LNCAP (cell line): ENCODE data around the gene ARL8A.

Experiments used
- CTCF ChIP-seq: fragments of 450-650 bp; IDR thresholded peaks from 2 replicates; pipeline ENCODE4 v1.5.1; 2017; ENCODE audit warnings: mild to moderate bottlenecking

Gene ARL8A

GRCh38 chr1:202179828-202180750 is 35.6 kb upstream of the ARL8A start:
- TF ChIP-seq CTCF: no peak

GRCh38 chr1:202176949-202177927 is 32.7 kb upstream of the ARL8A start:
- no peak for TF ChIP-seq CTCF

GRCh38 chr1:202173993-202174392 is 29.5 kb upstream of the ARL8A start:
- no peak for TF ChIP-seq CTCF

GRCh38 chr1:202172015-202172355 is 27.4 kb upstream of the ARL8A start:
- no peak for TF ChIP-seq CTCF

GRCh38 chr1:202171292-202172014 is 26.9 kb upstream of the ARL8A start:
- no peak for TF ChIP-seq CTCF

- TF ChIP-seq CTCF: no peak
Observed at GRCh38 chr1:202170726-202171125, 26.2 kb upstream of the ARL8A start.

GRCh38 chr1:202168861-202169260 is 24.3 kb upstream of the ARL8A start:
- TF ChIP-seq CTCF: no peak
